ENCODE data around the gene OR2A7.
"Not testable (repeated sequence)": the region's sequence is repeated elsewhere in the genome, so short reads cannot be mapped to it uniquely, and the experiment has no call there.

The OR2A7 gene

GRCh38 chr7:144252307-144252706 lies 12.3 kb downstream of the OR2A7 start:
- not testable (repeated sequence) for DNase-seq (ENCODE audit: low spot score)

DNA sequence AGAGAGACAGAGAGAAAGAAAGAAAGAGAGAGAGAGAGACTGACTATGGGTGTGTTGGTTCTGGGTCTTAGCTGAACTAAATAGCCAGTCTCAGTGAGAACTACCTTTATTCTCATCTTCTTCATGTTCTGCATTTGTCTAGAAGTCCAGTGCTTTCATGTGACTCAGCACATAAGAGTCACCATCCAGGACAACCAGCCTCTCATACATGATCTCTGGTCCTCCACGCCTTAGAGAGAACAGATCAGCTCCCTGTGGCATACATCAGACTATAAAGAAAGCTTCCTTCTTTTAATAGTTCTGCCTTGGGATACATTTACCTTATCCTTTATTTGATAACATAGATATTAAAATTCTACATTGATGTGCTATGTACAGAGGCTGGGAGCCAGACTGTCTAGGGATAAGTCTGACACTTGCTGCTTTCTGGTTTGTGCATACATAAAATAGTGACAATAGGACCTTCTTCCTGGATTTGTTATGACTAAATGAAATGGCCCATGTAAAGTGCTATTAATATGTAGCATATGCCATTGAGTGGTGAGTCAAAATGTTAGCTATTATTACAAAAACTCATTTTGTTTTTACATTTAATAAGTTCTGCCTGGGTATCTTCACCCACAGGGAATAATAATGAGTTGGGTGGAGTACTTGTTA lies 16.8 kb downstream of the OR2A7 start:
- DNase-seq (ENCODE audit: low spot score) = not testable (repeated sequence)

- not testable (repeated sequence) for DNase-seq (ENCODE audit: low spot score)
Observed at GRCh38 chr7:144246967-144247366, 17.6 kb downstream of the OR2A7 start.

DNA sequence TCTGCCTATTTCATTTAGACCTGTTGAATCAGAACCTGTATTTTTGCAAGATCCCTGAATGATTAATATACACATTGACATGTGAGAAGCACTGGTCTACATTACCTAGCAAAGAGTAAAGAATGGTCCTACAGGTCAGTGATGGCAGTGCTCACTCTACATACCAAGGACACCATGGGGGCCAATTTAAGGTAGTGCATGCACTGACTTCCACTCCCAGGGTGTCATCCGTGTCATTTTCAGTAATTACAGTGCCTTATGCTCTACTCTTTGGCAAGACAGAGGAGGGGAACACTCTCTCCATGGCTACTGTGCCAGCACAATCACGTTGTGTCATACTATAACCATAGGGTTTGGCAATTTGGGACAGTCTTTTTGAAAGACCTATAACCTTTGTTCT lies 19.2 kb downstream of the OR2A7 start:
- DNase-seq (ENCODE audit: low spot score) = not testable (repeated sequence)

DNA sequence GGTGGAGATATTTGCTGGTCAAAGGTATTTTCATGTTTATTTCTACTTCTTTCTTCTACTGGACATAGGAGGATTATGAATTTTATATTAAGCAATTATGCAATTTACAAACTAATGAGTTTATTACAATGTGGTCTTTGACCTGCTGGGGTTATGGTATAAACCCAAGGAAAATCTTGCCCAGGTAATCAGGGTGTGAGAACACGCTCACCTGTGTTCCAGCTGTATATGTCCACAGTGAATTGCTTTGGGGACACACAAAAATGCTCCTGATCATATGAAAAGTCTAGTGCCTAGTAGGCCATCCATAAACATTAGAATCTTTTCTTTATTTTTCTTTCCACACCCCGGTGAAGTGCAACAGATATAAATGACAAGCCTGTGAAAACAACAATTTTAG lies 25.2 kb downstream of the OR2A7 start, which contains the start of gene OR2A42:
Gene OR2A42 (minus strand): TSS at position 241 of the 400 bp plus-strand sequence. CDS start 6,762 bp downstream, outside the sequence.
- DNase-seq (ENCODE audit: low spot score) = not testable (repeated sequence)

GRCh38 chr7:144238530-144239082 lies 26.0 kb downstream of the OR2A7 start:
- DNase-seq (ENCODE audit: low spot score) = not testable (repeated sequence)

DNA sequence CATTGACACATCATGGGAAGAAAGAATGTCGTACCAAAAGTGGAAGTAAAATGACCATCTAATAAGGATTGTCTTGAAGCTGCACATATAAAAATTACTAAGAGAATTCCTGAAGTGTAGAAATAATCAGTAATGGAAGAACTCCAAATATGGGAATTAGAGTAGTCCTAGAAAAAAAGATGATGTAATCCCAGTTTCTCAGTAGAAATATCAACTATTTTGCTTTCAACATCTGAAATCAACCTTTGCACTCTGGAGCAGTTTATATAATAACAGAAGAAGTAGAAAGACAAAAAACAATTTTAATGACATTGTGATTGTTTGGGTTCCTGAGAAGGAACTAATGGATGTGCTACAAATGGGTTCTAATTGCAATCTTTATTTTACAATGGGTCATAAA lies 31.6 kb downstream of the OR2A7 start:
- DNase-seq (ENCODE audit: low spot score) = not testable (repeated sequence)

DNA sequence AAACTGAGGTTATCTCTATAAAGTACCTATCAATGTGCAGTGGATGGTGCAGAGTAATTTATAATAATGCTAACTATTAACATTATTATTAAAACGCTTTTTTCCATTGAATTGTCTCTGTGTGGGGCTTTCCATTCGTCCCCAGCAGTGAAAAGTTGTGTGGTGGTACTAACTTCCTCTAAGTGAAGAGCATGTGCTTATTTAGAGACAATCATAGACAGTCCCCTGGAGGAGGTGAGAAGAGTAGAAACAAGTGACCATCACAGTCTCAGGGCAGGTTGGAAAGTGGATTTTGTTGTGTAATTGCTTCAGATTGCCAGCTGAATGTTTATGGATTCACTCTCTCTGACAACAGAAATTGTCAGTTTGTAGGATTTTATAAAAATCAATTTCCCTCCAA lies 33.6 kb downstream of the OR2A7 start:
- DNase-seq (ENCODE audit: low spot score) = not testable (repeated sequence)

DNA sequence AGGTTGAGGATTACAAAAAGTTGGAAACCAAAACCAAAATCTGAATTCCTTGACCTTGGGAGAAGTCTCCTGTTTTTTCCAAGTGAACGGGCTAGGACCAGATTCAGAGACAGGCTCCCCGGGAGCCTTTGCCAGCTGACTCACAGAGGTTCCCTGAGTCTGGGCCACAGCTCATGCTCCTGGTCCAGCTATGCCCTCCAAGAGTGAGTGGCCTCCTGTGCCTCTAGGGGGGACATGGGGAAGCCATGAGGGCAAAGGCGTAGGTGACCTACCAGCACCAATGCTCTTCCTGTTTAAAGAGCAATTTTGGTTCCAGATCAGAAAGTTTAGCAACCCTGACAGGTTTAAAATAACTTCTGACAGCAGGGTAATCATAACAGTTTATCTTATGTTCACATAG lies 35.8 kb downstream of the OR2A7 start:
- DNase-seq (ENCODE audit: low spot score) = not testable (repeated sequence)

GRCh38 chr7:144226866-144227265 lies 37.7 kb downstream of the OR2A7 start:
- DNase-seq (ENCODE audit: low spot score) = not testable (repeated sequence)

- not testable (repeated sequence) for DNase-seq (ENCODE audit: low spot score)
Observed at GRCh38 chr7:144223675-144224074, 40.9 kb downstream of the OR2A7 start.

GRCh38 chr7:144220531-144220930 lies 44.1 kb downstream of the OR2A7 start:
- not testable (repeated sequence) for DNase-seq (ENCODE audit: low spot score)

DNA sequence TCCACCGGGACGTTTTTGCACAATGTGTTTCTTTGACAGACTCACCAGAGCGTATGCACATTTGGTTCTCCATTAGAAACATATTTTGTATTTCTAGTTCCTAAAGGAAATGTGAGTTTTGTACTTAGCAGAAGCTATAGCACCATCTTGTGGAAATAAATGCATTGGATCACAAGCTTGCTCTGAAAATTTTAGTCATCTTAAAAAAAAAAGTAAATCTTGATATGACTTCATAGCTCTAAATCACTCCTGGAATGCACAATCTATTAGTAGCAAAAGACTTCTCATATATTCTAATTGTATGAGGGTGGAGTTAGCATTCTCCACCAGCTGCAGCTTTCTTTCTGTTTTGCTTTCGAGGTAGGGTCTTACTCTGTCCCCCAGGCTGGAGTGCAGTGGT lies 45.4 kb downstream of the OR2A7 start:
- not testable (repeated sequence) for DNase-seq (ENCODE audit: low spot score)

- DNase-seq (ENCODE audit: low spot score) = not testable (repeated sequence)
Observed at GRCh38 chr7:144218581-144218980, 46.0 kb downstream of the OR2A7 start.

DNA sequence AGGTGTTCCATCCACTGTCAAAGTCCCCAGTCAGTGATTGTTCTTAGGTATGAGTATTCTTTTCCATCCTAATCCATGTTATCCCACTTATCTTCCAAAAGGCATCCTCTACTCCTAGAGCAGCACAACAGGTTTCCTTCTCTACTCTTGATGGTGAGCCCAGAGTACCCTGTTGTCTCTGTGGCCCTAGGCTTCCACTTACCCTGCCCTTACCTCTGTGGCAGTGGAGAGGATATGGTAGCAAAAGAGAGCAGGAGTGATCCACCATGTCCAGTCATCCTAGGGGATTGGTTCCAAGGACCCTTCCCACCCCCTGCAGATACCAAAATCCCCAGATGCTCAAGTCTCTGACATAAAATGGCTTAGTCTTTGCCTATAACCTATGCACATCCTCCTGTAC lies 47.4 kb downstream of the OR2A7 start:
- not testable (repeated sequence) for DNase-seq (ENCODE audit: low spot score)

All from LoVo (cell line).